Colonic mucosa (tissue), 4 donors: ENCODE results near the gene DDX31. TPM values are rescaled to one million over a fixed set of nuclear protein-coding genes. Genes with fewer than 3 reads are reported as not detected.

Source experiments
- DNase-seq: peaks from one replicate; pipeline ENCODE4 v3.0.0-alpha.2; 2020
- H3K27ac ChIP-seq: fragments of 200-600 bp; one replicate; pipeline ENCODE4 v1.8.0; 2021
- H3K27me3 ChIP-seq: fragments of 200-600 bp; one replicate; pipeline ENCODE4 v1.8.0; 2021
- H3K36me3 ChIP-seq: fragments of 200-600 bp; one replicate; pipeline ENCODE4 v1.8.0; 2021
- H3K4me1 ChIP-seq: fragments of 200-600 bp; one replicate; pipeline ENCODE4 v1.8.0; 2021; ENCODE audit warnings: mild to moderate bottlenecking
- H3K4me3 ChIP-seq: fragments of 200-600 bp; one replicate; pipeline ENCODE4 v1.8.0; 2021
- H3K9ac ChIP-seq, 2 donors: one replicate each; pipeline ENCODE4 v1.7.0; 2013; ENCODE audit warnings: control low read depth in 2 of 2, low read depth in 2 of 2, low read length in 2 of 2
- H3K9me3 ChIP-seq: fragments of 200-600 bp; one replicate; pipeline ENCODE4 v1.8.0; 2021
- intact Hi-C: fragments of 100-400 bp; cut with DNase I; formaldehyde crosslinking; loops from one replicate; pipeline ENCODE4 v1.14.1; 2022
- total RNA-seq, 2 donors: library from RNA; stranded (reverse); fragmentation: NEBNext Ultra II Directional in 1 of 2; extraction: Animal tissue kit (Norgen Biotek cat#: 25700) in 1 of 2; gene quantifications; one replicate each; pipeline ENCODE4 v1.2.1, GENCODE V29; 2021
- TF ChIP-seq, protein P1 (sequence below): fragments of 200-600 bp; IDR thresholded peaks from one replicate; pipeline ENCODE4 v1.8.0; 2022; ENCODE audit warnings: antibody characterized with exemption, mild to moderate bottlenecking
- donor health status: healthy.
- donor health status: DM: no; HTN: no; CAD: no.
- donor health status: DM: no; HTN: no; CAD: no.

Gene DDX31
- total RNA-seq, 2 donors from 2014 or later: 6.8 to 11.6 TPM

DNA sequence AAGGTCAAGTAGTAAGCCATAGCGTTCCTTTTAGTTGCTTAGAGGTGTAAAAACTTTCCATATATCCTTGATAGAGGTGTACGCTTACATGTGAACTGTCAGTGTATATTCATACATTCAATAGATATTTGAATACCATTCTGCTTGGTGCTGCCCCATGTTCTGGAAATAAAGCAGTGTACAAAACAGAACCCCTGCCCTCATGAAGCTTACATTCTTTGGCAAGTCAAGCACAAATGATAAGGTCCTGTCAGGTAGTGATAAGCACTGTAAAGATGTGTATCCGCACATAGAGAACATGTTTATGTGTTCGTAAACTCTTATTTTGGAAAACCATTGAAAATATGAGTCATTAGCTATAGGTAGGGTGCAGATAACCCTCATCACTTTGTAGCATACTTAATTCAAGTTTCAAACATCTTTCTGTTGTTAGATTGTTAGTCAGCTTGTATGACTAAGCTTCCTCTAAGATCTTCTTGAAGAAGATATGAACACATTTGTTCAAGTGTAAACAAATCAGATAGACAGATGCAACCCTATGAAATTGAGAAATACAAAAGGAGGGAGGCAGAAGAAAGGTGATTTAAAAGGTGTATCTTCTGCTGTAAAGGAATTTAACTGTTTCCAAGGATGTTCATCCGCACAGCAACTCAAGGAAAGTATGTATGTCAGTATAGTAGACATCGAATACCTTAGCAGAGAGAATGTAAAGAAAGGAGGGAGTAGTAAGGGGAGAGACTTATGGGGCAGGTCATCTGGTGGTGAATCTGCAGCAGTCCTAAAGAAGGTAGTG lies 2.0 kb upstream of the DDX31 start:
- TF ChIP-seq, protein P1, sequence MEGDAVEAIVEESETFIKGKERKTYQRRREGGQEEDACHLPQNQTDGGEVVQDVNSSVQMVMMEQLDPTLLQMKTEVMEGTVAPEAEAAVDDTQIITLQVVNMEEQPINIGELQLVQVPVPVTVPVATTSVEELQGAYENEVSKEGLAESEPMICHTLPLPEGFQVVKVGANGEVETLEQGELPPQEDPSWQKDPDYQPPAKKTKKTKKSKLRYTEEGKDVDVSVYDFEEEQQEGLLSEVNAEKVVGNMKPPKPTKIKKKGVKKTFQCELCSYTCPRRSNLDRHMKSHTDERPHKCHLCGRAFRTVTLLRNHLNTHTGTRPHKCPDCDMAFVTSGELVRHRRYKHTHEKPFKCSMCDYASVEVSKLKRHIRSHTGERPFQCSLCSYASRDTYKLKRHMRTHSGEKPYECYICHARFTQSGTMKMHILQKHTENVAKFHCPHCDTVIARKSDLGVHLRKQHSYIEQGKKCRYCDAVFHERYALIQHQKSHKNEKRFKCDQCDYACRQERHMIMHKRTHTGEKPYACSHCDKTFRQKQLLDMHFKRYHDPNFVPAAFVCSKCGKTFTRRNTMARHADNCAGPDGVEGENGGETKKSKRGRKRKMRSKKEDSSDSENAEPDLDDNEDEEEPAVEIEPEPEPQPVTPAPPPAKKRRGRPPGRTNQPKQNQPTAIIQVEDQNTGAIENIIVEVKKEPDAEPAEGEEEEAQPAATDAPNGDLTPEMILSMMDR: no peak
- intact Hi-C loops: no loop called here
- no peak overlapping the region for H3K27ac ChIP-seq
- no peaks in the 10 kb centered on the region for H3K36me3 ChIP-seq
- no peaks in the 10 kb centered on the region for H3K9me3 ChIP-seq
- no peaks in the 10 kb centered on the region for H3K27me3 ChIP-seq
- no peak overlapping the region for H3K9ac ChIP-seq
- H3K4me3 ChIP-seq: peak overlapping the region; percentile 88
- no peak for DNase-seq
- H3K4me1 ChIP-seq: no peaks in the 10 kb centered on the region

DNA sequence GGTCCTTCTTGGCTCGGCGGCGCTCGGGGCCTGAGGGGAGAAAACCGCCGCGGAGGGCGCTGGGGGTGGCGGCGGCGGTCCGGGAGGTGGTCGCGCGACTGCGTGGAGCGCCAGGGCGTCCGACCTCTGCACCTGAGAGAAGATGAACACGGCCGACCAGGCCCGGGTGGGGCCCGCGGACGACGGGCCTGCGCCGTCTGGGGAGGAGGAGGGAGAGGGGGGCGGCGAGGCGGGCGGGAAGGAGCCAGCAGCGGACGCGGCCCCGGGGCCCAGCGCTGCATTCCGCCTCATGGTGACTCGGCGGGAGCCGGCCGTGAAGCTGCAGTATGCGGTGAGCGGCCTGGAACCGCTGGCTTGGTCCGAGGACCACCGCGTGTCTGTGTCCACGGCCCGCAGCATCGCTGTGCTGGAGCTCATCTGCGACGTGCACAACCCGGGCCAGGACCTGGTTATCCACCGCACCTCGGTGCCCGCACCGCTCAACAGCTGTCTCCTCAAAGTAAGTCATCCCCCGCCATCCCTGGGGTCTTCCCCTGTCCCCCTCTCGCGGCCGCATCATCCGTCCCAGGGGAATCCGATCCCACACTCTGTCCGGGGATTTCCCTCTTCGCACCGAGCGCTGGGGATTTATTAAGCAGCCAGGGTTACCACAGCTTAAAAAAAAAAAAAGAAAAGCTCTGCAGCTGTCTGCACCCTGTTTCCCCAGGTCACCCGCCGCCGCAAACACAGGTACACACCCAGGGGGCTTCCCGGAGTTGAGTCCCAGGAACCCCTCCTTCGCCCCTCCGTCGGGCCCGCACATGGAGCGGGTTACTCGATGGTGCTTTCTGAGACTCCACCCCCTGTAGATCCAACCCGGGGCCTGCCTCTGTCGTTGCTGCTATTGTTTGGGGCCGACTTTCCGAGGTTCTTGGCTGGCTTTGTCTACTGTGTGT lies 941 bp upstream of the DDX31 start, which contains the start of gene GTF3C4:
Gene GTF3C4 (plus strand): TSS at position 8 of the 935 bp plus-strand sequence. CDS start 135 bp downstream, at position 143.
- no peaks in the 10 kb centered on the region for H3K27me3 ChIP-seq
- peak within 1 kb of the TSS; percentile 88 for H3K4me3 ChIP-seq
- intact Hi-C loops: no loop called here
- no peaks in the 10 kb centered on the region for H3K4me1 ChIP-seq
- peak; percentile 37 for DNase-seq
- no peaks in the 10 kb centered on the region for H3K9me3 ChIP-seq
- H3K9ac ChIP-seq: peak within 1 kb of the TSS; percentile 89 to 97
- H3K36me3 ChIP-seq: no peaks in the 10 kb centered on the region
- peak within 1 kb of the TSS; percentile 94 for H3K27ac ChIP-seq
- TF ChIP-seq, protein P1: no peak

DNA sequence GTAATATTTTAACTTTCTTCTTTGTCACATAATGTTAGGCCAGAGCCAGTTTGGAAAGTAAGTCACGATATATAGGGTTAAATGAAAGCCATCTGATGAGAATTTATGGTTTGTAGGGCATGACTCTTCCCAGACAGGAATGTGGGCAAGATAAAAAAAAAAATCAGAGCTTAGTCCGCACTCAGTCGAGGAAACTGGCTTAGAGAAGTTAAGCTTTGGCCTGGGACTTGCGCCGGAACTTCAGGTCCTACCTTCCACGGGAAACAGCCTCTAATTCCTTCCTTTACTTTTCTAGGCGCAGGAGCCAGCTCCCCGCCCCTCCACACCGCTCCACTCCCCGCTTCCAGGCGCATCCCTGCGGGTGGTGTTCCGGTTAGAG lies 475 bp downstream of the DDX31 start:
- TF ChIP-seq, protein P1: no peak
- peak overlapping the region; percentile 88 for H3K4me3 ChIP-seq
- no peaks in the 10 kb centered on the region for H3K36me3 ChIP-seq
- DNase-seq: peak; percentile 74
- peak overlapping the region; percentile 89 to 97 for H3K9ac ChIP-seq
- intact Hi-C loops: no loop called here
- H3K9me3 ChIP-seq: no peaks in the 10 kb centered on the region
- H3K4me1 ChIP-seq: no peaks in the 10 kb centered on the region
- H3K27me3 ChIP-seq: no peaks in the 10 kb centered on the region
- peak overlapping the region; percentile 94 for H3K27ac ChIP-seq

DNA sequence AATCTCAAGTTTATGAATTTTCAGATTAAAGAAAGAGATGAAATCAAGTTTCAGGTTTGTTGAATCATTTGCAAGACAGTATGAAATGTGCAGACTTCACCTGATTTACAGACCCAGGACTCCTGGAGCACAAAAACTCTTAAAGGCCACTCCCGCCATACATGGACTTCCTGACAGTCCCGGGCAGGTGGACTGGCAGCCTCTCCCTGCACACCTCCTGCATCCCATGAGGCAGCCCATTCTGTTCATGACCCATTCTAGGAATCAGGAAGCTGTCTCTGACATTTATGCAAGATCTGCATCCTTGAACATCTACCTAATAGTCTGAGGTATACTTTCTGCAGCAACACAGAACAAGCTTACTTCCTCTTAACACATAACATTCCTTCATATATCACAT lies 5.9 kb downstream of the DDX31 start:
- Histone ChIP-seq H3K36me3 (no peaks in the 10 kb centered on the region), H3K9ac (no peak overlapping the region), H3K4me1 (no peaks in the 10 kb centered on the region), H3K27ac (no peak overlapping the region), H3K4me3 (no peak overlapping the region), H3K9me3 (no peaks in the 10 kb centered on the region), H3K27me3 (no peaks in the 10 kb centered on the region)
- intact Hi-C loops: no loop called here
- DNase-seq: no peak
- TF ChIP-seq, protein P1: no peak

DNA sequence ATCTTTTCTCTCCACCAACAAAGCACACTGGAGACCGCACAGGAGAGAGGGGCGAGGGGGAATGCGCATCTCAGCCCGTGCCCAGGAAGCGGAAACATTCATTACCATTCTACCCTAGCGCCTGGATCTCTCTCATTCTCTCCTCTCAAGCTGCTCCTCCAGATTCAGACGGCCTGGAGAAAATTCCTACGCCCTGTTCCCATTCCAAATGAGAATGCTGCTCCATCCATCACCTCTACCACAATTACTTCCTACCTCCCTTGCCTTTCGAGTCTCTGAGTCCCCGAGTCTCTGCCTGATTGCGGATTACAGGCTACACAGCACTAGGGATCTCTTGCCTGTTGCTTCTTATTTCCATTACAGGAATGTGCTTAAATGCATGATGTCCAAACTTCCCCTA lies 6.7 kb downstream of the DDX31 start:
- intact Hi-C loops: no loop called here
- H3K4me3 ChIP-seq: no peak overlapping the region
- no peaks in the 10 kb centered on the region for H3K36me3 ChIP-seq

More for the DNA sequence above, 6.7 kb downstream of the DDX31 start:
- Histone ChIP-seq H3K27ac (no peak overlapping the region), H3K27me3 (no peaks in the 10 kb centered on the region), H3K9me3 (no peaks in the 10 kb centered on the region), H3K4me1 (no peaks in the 10 kb centered on the region), H3K9ac (no peak overlapping the region)
- no peak for DNase-seq
- TF ChIP-seq, protein P1: no peak
